Stomach (tissue), 19 donors: ENCODE measurements around the gene ANTXRL. TPM values are rescaled to one million over a fixed set of nuclear protein-coding genes. Genes with fewer than 3 reads are reported as not detected.

Experiments
- DNase-seq, 2 donors: peaks; one replicate each; pipeline versions ENCODE4 v3.0.0 to v3.0.0-alpha.2; 2013 to 2019
- H3K27ac ChIP-seq, 5 donors: fragments of 200-600 bp in 4 of 5; sonication (generic) in 4 of 5; one replicate each; pipeline ENCODE4 v1.5.1; 2013 to 2019; ENCODE audit warnings: mild to moderate bottlenecking in 1 of 5, moderate library complexity in 1 of 5
- H3K27me3 ChIP-seq, 3 donors: fragments of 200-600 bp; sonication (generic); one replicate each; pipeline ENCODE4 v1.5.1; 2017 to 2019; ENCODE audit warnings: mixed run types in 1 of 3
- H3K36me3 ChIP-seq, 4 donors: fragments of 200-600 bp; sonication (generic); 1 replicate in 3 of 4; 2 replicates in 1 of 4; pipeline ENCODE4 v1.5.1; 2016 to 2019
- H3K4me1 ChIP-seq, 4 donors: fragments of 200-600 bp; sonication (generic); one replicate each; pipeline ENCODE4 v1.5.1; 2016 to 2019
- H3K4me3 ChIP-seq, 4 donors: fragments of 200-600 bp; sonication (generic) in 3 of 4; one replicate each; pipeline ENCODE4 v1.5.1; 2016 to 2019; ENCODE audit warnings: mild to moderate bottlenecking in 1 of 4
- H3K9me3 ChIP-seq, 4 donors: fragments of 200-600 bp; sonication (generic); one replicate each; pipeline ENCODE4 v1.5.1; 2016 to 2019
- CTCF ChIP-seq, 7 experiments: fragments of 450-650 bp in 4 of 7; fragments of 200-600 bp in 3 of 7; sonication (generic) in 3 of 7; IDR thresholded peaks; one replicate each; pipeline ENCODE4 v1.5.1; 2016 to 2019; ENCODE audit warnings: antibody characterized with exemption in 7 of 7, control low read depth in 2 of 7, mild to moderate bottlenecking in 1 of 7
- EP300 ChIP-seq: sonication (generic); formaldehyde crosslinking; IDR thresholded peaks from one replicate; pipeline ENCODE4 v1.6.1; 2017; ENCODE audit warnings: antibody characterized with exemption
- POLR2A ChIP-seq, 4 donors: fragments of 450-650 bp; IDR thresholded peaks; one replicate each; pipeline ENCODE4 v1.6.1; 2016; ENCODE audit warnings: antibody characterized with exemption in 4 of 4, control low read depth in 2 of 4, mild to moderate bottlenecking in 1 of 4, moderate library complexity in 1 of 4
- POLR2AphosphoS5 ChIP-seq, 3 donors: sonication (generic); formaldehyde crosslinking; IDR thresholded peaks; one replicate each; pipeline ENCODE4 v1.6.1; 2016; ENCODE audit warnings: antibody characterized with exemption in 3 of 3
- WGBS, 5 donors: extraction: QIAGEN DNeasy Blood & Tissue Kit in 3 of 5; methylation state at CpG; one replicate each; pipeline versions ENCODE4 v1.1.5 to v1.1.7; 2013 to 2018; 5-methylcytosine and 5-hydroxymethylcytosine counted together
- intact Hi-C: fragments of 100-400 bp; cut with DNase I; formaldehyde crosslinking; loops from one replicate; pipeline ENCODE4 v1.15.1; 2023; ENCODE audit warnings: low total_unique reads
- long read RNA-seq, 10 donors: transcript quantifications; one replicate each; lab custom pipeline, GENCODE V29; 2026
- polyA plus RNA-seq, 3 donors: library from polyadenylated mRNA; stranded (reverse); fragments of 200-250 nt; gene quantifications; one replicate each; pipeline ENCODE4 v1.2.3, GENCODE V29; 2013
- total RNA-seq, 5 donors: library from RNA; depleted of rRNA; stranded (reverse); fragments of >200 nt; gene quantifications; one replicate each; pipeline versions ENCODE4 v1.1.0 to v1.2.3, GENCODE V29; 2014 to 2016
- donor health status: healthy with polysubstance abuse.
- donor health status: Bipolar disorder and iron deficiency.
- donor health status: healthy.

The ANTXRL gene
- total RNA-seq (not detected), polyA plus RNA-seq (not detected)
- long read RNA-seq, donor 1: 0 reads
- long read RNA-seq, donor 2: 0 reads
- long read RNA-seq, donor 3: 0 reads
- long read RNA-seq, donor 4: 0 reads
- long read RNA-seq, donor 5: 0 reads
- long read RNA-seq, donor 6: 0 reads
- long read RNA-seq, donor 7: 0 reads
- long read RNA-seq, donor 8: 0 reads
- long read RNA-seq, donor 9: 0 reads
- long read RNA-seq, donor 10: 0 reads

- WGBS, 5 donors: 90 to 99% (median 91%) methylated on average over 3 to 8 of the region's 8 CpGs
- Histone ChIP-seq H3K4me3 (no peak within 1 kb of the TSS), H3K4me1 (peaks cover 9 to 34% (median 30%) of the 10 kb centered on the region in 4 donors), H3K9me3 (no peaks in the 10 kb centered on the region), H3K36me3 (no peaks in the 10 kb centered on the region), H3K27me3 (peaks cover 0 to 7% (median 0%) of the 10 kb centered on the region in 3 donors), H3K27ac (no peak within 1 kb of the TSS)
- intact Hi-C loops: no loop called here
- no peak for TF ChIP-seq CTCF (IDR thresholded peaks at IDR 0.05)
- TF ChIP-seq POLR2AphosphoS5 (IDR thresholded peaks at IDR 0.05): no peak
- no peak for TF ChIP-seq POLR2A (IDR thresholded peaks at IDR 0.05)
- no peak for TF ChIP-seq EP300
- DNase-seq: no peak
These were observed at the start of gene ANTXRL for GRCh38 chr10:46286991-46287693. TSS of gene ANTXRL (plus strand) at chr10:46286997. CDS start at chr10:46287263, 266 bp downstream.

GRCh38 chr10:46237815-46238510 lies 48.8 kb upstream of the ANTXRL start:
- WGBS, 5 donors: 81 to 93% (median 90%) methylated on average over 3 of the region's 3 CpGs
- Histone ChIP-seq H3K9me3 (peaks cover 0 to 9% (median 4%) of the 10 kb centered on the region in 4 donors), H3K4me1 (no peaks in the 10 kb centered on the region), H3K27me3 (no peaks in the 10 kb centered on the region), H3K4me3 (no peak overlapping the region), H3K27ac (no peak overlapping the region), H3K36me3 (no peaks in the 10 kb centered on the region)
- peak in 1 of 2 donors; percentile 4 for DNase-seq
- TF ChIP-seq CTCF (IDR thresholded peaks at IDR 0.05) (no peak), POLR2AphosphoS5 (IDR thresholded peaks at IDR 0.05) (no peak), POLR2A (IDR thresholded peaks at IDR 0.05) (no peak), EP300 (no peak)
- intact Hi-C loops: no loop called here

DNA sequence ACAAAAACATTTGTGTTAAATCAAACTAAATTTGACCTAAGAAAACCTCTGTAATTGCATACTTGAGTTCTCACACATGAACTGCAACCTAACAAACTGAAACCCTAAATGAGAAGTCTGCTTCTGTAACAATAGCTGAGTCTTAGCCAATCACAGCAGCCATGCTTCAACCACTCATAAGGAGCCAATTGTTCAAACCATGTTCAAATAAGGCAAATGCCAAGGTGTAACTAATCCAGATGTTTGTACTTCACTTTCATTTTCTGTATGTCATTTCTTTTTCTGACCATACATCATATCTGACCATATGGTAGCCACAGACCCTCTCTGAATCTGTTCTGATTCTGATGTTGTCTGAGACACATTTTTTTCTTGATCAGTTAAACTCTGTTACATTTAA lies 47.5 kb upstream of the ANTXRL start:
- no peak overlapping the region for H3K4me3 ChIP-seq
- TF ChIP-seq POLR2A (IDR thresholded peaks at IDR 0.05): no peak
- TF ChIP-seq EP300: no peak
- TF ChIP-seq POLR2AphosphoS5 (IDR thresholded peaks at IDR 0.05): no peak
- no peak for TF ChIP-seq CTCF (IDR thresholded peaks at IDR 0.05)
- DNase-seq: no peak
- H3K36me3 ChIP-seq: no peaks in the 10 kb centered on the region
- H3K27ac ChIP-seq: no peak overlapping the region
- H3K27me3 ChIP-seq: no peaks in the 10 kb centered on the region
- no peaks in the 10 kb centered on the region for H3K4me1 ChIP-seq
- peaks cover 0 to 9% (median 4%) of the 10 kb centered on the region in 4 donors for H3K9me3 ChIP-seq
- intact Hi-C loops: no loop called here

- intact Hi-C loops: no loop called here
- DNase-seq: peak in 1 of 2 donors; percentile 5
- Histone ChIP-seq H3K36me3 (no peaks in the 10 kb centered on the region), H3K9me3 (peaks cover 0 to 9% (median 4%) of the 10 kb centered on the region in 4 donors), H3K4me3 (no peak overlapping the region), H3K27ac (no peak overlapping the region), H3K27me3 (no peaks in the 10 kb centered on the region), H3K4me1 (no peaks in the 10 kb centered on the region)
- 67 to 100% (median 94%) methylated on average over 2 of the region's 2 CpGs for WGBS, 5 donors
- no peak for TF ChIP-seq EP300
- TF ChIP-seq POLR2AphosphoS5 (IDR thresholded peaks at IDR 0.05): no peak
- no peak for TF ChIP-seq POLR2A (IDR thresholded peaks at IDR 0.05)
- TF ChIP-seq CTCF (IDR thresholded peaks at IDR 0.05): no peak
These were observed 46.7 kb upstream of the ANTXRL start for GRCh38 chr10:46239993-46240683.
